Liver (tissue), 9 donors: ENCODE measurements around the gene PAN3. TPM values are rescaled to one million over a fixed set of nuclear protein-coding genes. Genes with fewer than 3 reads are reported as not detected.

ENCODE experiments used
- DNase-seq: peaks from one replicate; pipeline ENCODE4 v3.0.0-alpha.2; 2017; ENCODE audit warnings: low spot score
- H3K27ac ChIP-seq, 2 donors: one replicate each; pipeline ENCODE4 v1.7.0; 2013; ENCODE audit warnings: inconsistent platforms in 2 of 2, low read length in 2 of 2, control low read depth in 1 of 2, low read depth in 1 of 2, mild to moderate bottlenecking in 1 of 2
- H3K27me3 ChIP-seq, 4 donors: one replicate each; pipeline versions ENCODE4 v1.6.1 to v1.7.0; 2013; ENCODE audit warnings: low read length in 3 of 4, inconsistent platforms in 1 of 4, mild to moderate bottlenecking in 1 of 4, moderate library complexity in 1 of 4; ENCODE audit not compliant: control insufficient read depth in 4 of 4, insufficient read depth in 4 of 4
- H3K36me3 ChIP-seq, 4 donors: one replicate each; pipeline versions ENCODE4 v1.6.1 to v1.7.0; 2013; ENCODE audit warnings: low read length in 3 of 4, mild to moderate bottlenecking in 3 of 4, low read depth in 1 of 4, moderate library complexity in 1 of 4; ENCODE audit not compliant: control insufficient read depth in 4 of 4, insufficient read depth in 3 of 4
- H3K4me1 ChIP-seq, 4 donors: one replicate each; pipeline versions ENCODE4 v1.6.1 to v1.7.0; 2013; ENCODE audit warnings: low read length in 3 of 4, mild to moderate bottlenecking in 3 of 4, moderate library complexity in 1 of 4; ENCODE audit not compliant: control insufficient read depth in 4 of 4, insufficient read depth in 4 of 4
- H3K4me3 ChIP-seq, 3 donors: one replicate each; pipeline versions ENCODE4 v1.6.1 to v1.7.0; 2013; ENCODE audit warnings: low read length in 3 of 3, control low read depth in 1 of 3, low read depth in 1 of 3, mild to moderate bottlenecking in 1 of 3
- H3K9ac ChIP-seq, 2 donors: one replicate each; pipeline ENCODE4 v1.7.0; 2013; ENCODE audit warnings: low read length in 2 of 2, mild to moderate bottlenecking in 2 of 2, moderate library complexity in 2 of 2, control low read depth in 1 of 2, low read depth in 1 of 2
- H3K9me3 ChIP-seq, 4 donors: one replicate each; pipeline versions ENCODE4 v1.6.1 to v1.7.0; 2013; ENCODE audit warnings: low read length in 3 of 4; ENCODE audit not compliant: control insufficient read depth in 4 of 4
- EGR1 ChIP-seq, 2 donors: IDR thresholded peaks; 2 replicates each; pipeline ENCODE4 v1.6.1; 2016 to 2018; ENCODE audit warnings: antibody characterized with exemption in 2 of 2, low read depth in 2 of 2
- FOXA1 ChIP-seq: IDR thresholded peaks from 2 replicates; pipeline ENCODE4 v1.6.1; 2016; ENCODE audit warnings: antibody characterized with exemption
- FOXA2 ChIP-seq: IDR thresholded peaks from 2 replicates; pipeline ENCODE4 v1.6.1; 2016; ENCODE audit warnings: antibody characterized with exemption
- GABPA ChIP-seq, 2 donors: IDR thresholded peaks in 1 of 2; conservative IDR thresholded peaks in 1 of 2; 2 replicates each; pipeline ENCODE4 v1.6.1; 2016; ENCODE audit warnings: antibody characterized with exemption in 2 of 2, mild to moderate bottlenecking in 1 of 2, moderate library complexity in 1 of 2
- HNF4A ChIP-seq, 2 donors: conservative IDR thresholded peaks; 2 replicates each; pipeline ENCODE4 v1.6.1; 2016; ENCODE audit warnings: antibody characterized with exemption in 2 of 2, mild to moderate bottlenecking in 2 of 2
- HNF4G ChIP-seq: IDR thresholded peaks from 2 replicates; pipeline ENCODE4 v1.6.1; 2016; ENCODE audit warnings: antibody characterized with exemption
- JUND ChIP-seq, 2 donors: IDR thresholded peaks; 2 replicates each; pipeline ENCODE4 v1.6.1; 2016; ENCODE audit warnings: antibody characterized with exemption in 2 of 2
- NR2F2 ChIP-seq: IDR thresholded peaks from 2 replicates; pipeline ENCODE4 v1.6.1; 2016; ENCODE audit warnings: antibody characterized with exemption
- RAD21 ChIP-seq, 2 donors: IDR thresholded peaks; 2 replicates each; pipeline ENCODE4 v1.6.1; 2016; ENCODE audit warnings: antibody characterized with exemption in 2 of 2, mild to moderate bottlenecking in 2 of 2
- RXRA ChIP-seq, 2 donors: IDR thresholded peaks; 2 replicates each; pipeline ENCODE4 v1.6.1; 2017 to 2018; ENCODE audit warnings: antibody characterized with exemption in 2 of 2, mild to moderate bottlenecking in 1 of 2
- SP1 ChIP-seq: IDR thresholded peaks from 2 replicates; pipeline ENCODE4 v1.6.1; 2018; ENCODE audit warnings: antibody characterized with exemption, mild to moderate bottlenecking
- TAF1 ChIP-seq: conservative IDR thresholded peaks from 2 replicates; pipeline ENCODE4 v1.6.1; 2016; ENCODE audit warnings: antibody characterized with exemption, mild to moderate bottlenecking
- YY1 ChIP-seq: IDR thresholded peaks from 2 replicates; pipeline ENCODE4 v1.6.1; 2016; ENCODE audit warnings: antibody characterized with exemption, mild to moderate bottlenecking
- WGBS: extraction: QIAGEN DNeasy Blood & Tissue Kit; methylation state at CpG from one replicate; pipeline ENCODE4 v1.1.7; 2013; 5-methylcytosine and 5-hydroxymethylcytosine counted together
- polyA plus RNA-seq, 2 donors: library from polyadenylated mRNA; stranded (reverse) in 1 of 2; unstranded in 1 of 2; fragments of 200-250 nt in 1 of 2; fragments of >200 nt in 1 of 2; fragmentation: Nextera tagmentation in 1 of 2; extraction: Ambion mirVana in 1 of 2; gene quantifications; one replicate each; pipeline versions ENCODE4 v1.2.1 to v1.2.3, GENCODE V29; 2013 to 2015
- total RNA-seq, 2 donors: library from RNA; depleted of rRNA; stranded (reverse); fragments of >200 nt; gene quantifications; one replicate each; pipeline ENCODE4 v1.2.3, GENCODE V29; 2014
- TF ChIP-seq, protein P1 (sequence below): IDR thresholded peaks from 2 replicates; pipeline ENCODE4 v1.6.1; 2016; ENCODE audit warnings: antibody characterized with exemption
- TF ChIP-seq, protein P2 (sequence below): fragments of 150-350 bp; IDR thresholded peaks from 2 replicates; pipeline ENCODE4 v1.5.1; 2017; ENCODE audit warnings: improper control_type of control experiment, low read depth, low read length; ENCODE audit not compliant: missing input control
- TF ChIP-seq, protein P3 (sequence below): IDR thresholded peaks from 2 replicates; pipeline ENCODE4 v1.6.1; 2016; ENCODE audit warnings: antibody characterized with exemption
- TF ChIP-seq, protein P4 (sequence below): IDR thresholded peaks from 2 replicates; pipeline ENCODE4 v1.6.1; 2016; ENCODE audit warnings: antibody characterized with exemption, mild to moderate bottlenecking
- TF ChIP-seq, protein P5 (sequence below): IDR thresholded peaks from 2 replicates; pipeline ENCODE4 v1.6.1; 2016; ENCODE audit warnings: antibody characterized with exemption
- donor health status: healthy.
- donor health status: healthy.
- donor health status: healthy.
- donor health status: healthy.
- donor health status: healthy.

PAN3 gene
- total and polyA plus RNA-seq, 4 donors, result 2.9 to 22.8 (median 11.6) TPM

DNA sequence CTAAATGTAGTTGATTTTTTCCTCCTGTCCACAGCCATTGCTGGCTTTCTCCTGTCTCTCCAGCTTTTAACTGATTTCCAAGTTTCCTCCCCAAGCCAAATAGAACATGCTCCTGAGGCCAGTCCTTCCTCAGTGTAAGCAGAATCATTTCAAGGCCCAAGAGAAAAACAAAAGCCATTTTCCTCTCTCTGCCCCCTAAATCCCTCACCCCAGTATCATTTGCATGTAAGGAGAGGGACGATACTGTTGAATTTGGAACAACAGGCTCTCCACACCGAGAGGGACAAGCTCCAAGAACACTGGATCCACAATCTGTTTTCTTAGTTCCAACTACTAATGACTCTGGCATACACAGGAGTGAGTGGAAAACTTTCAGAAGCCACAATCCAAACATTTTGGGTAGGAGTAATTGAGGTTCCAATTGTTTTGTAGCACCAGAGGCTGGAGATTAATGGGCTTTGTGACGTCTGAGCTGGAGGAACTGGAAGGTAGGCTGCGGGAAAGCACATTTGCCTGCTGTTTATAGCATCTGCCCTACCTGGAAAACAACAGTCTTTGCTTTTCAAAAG, 199.7 kb downstream of the PAN3 start (continued):
- TF ChIP-seq, protein P1, sequence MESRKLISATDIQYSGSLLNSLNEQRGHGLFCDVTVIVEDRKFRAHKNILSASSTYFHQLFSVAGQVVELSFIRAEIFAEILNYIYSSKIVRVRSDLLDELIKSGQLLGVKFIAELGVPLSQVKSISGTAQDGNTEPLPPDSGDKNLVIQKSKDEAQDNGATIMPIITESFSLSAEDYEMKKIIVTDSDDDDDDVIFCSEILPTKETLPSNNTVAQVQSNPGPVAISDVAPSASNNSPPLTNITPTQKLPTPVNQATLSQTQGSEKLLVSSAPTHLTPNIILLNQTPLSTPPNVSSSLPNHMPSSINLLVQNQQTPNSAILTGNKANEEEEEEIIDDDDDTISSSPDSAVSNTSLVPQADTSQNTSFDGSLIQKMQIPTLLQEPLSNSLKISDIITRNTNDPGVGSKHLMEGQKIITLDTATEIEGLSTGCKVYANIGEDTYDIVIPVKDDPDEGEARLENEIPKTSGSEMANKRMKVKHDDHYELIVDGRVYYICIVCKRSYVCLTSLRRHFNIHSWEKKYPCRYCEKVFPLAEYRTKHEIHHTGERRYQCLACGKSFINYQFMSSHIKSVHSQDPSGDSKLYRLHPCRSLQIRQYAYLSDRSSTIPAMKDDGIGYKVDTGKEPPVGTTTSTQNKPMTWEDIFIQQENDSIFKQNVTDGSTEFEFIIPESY, result no peak
- TF ChIP-seq RXRA (IDR thresholded peaks at IDR 0.05) (no peak), HNF4G (no peak)

DNA sequence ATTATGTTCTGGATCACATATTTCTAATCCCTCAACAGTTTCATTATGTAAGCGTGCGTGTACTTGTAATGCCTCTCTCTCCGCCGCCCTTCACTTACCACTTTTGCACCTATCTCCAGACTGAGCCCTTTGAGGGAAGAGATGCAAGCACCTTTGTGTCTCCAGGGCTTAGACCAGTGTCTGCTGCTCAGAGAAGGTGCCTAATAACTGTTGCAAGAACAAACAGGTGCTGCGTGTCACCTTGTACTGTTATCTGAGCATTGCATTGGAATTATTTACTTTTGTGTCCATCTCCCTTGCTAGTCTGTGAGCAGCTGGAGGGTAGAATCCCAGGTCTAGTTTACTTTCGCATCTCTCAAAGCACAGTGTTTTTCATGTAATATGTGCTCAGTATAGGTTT, 200.4 kb downstream of the PAN3 start:
- Histone ChIP-seq H3K9me3 (no peaks in the 10 kb centered on the region), H3K27me3 (peaks cover 0 to 3% (median 0%) of the 10 kb centered on the region in 4 donors), H3K9ac (no peak overlapping the region), H3K4me3 (no peak overlapping the region), H3K36me3 (no peaks in the 10 kb centered on the region), H3K27ac (no peak overlapping the region), H3K4me1 (peaks cover 0 to 8% (median 0%) of the 10 kb centered on the region in 4 donors)
- TF ChIP-seq TAF1 (no peak), NR2F2 (no peak), JUND (IDR thresholded peaks at IDR 0.05) (no peak)
- no peak for DNase-seq
- 68% methylated on average over 6 of the region's 6 CpGs for WGBS

DNA sequence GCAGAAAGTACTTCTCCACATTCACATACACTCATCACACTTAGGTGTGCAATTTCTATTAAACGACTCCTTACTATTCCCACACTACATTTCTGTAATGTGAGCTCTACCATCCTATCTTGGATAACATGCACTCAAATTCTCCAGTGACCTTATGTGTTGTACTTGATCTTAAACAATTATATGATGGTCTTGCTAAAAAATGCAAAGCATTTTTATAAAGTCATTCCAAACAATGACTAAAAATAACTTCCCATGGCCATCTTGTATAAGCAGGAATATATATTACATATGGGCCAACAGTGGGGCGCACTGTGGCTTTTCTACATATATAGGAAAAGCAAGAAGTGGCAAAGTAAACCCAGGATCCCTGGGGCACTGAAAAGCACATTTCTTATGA, 201.1 kb downstream of the PAN3 start:
- no peak for TF ChIP-seq RXRA (IDR thresholded peaks at IDR 0.05)
- no peak for TF ChIP-seq GABPA (IDR thresholded peaks at IDR 0.05 in 1 of 2, conservative IDR thresholded peaks at IDR 0.05 in 1 of 2)
- TF ChIP-seq YY1, result no peak
- TF ChIP-seq, protein P2, sequence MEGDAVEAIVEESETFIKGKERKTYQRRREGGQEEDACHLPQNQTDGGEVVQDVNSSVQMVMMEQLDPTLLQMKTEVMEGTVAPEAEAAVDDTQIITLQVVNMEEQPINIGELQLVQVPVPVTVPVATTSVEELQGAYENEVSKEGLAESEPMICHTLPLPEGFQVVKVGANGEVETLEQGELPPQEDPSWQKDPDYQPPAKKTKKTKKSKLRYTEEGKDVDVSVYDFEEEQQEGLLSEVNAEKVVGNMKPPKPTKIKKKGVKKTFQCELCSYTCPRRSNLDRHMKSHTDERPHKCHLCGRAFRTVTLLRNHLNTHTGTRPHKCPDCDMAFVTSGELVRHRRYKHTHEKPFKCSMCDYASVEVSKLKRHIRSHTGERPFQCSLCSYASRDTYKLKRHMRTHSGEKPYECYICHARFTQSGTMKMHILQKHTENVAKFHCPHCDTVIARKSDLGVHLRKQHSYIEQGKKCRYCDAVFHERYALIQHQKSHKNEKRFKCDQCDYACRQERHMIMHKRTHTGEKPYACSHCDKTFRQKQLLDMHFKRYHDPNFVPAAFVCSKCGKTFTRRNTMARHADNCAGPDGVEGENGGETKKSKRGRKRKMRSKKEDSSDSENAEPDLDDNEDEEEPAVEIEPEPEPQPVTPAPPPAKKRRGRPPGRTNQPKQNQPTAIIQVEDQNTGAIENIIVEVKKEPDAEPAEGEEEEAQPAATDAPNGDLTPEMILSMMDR, result no peak
- TF ChIP-seq, protein P3, sequence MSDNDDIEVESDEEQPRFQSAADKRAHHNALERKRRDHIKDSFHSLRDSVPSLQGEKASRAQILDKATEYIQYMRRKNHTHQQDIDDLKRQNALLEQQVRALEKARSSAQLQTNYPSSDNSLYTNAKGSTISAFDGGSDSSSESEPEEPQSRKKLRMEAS, result no peak
- TF ChIP-seq HNF4A (conservative IDR thresholded peaks at IDR 0.05), result no peak
- TF ChIP-seq, protein P4, sequence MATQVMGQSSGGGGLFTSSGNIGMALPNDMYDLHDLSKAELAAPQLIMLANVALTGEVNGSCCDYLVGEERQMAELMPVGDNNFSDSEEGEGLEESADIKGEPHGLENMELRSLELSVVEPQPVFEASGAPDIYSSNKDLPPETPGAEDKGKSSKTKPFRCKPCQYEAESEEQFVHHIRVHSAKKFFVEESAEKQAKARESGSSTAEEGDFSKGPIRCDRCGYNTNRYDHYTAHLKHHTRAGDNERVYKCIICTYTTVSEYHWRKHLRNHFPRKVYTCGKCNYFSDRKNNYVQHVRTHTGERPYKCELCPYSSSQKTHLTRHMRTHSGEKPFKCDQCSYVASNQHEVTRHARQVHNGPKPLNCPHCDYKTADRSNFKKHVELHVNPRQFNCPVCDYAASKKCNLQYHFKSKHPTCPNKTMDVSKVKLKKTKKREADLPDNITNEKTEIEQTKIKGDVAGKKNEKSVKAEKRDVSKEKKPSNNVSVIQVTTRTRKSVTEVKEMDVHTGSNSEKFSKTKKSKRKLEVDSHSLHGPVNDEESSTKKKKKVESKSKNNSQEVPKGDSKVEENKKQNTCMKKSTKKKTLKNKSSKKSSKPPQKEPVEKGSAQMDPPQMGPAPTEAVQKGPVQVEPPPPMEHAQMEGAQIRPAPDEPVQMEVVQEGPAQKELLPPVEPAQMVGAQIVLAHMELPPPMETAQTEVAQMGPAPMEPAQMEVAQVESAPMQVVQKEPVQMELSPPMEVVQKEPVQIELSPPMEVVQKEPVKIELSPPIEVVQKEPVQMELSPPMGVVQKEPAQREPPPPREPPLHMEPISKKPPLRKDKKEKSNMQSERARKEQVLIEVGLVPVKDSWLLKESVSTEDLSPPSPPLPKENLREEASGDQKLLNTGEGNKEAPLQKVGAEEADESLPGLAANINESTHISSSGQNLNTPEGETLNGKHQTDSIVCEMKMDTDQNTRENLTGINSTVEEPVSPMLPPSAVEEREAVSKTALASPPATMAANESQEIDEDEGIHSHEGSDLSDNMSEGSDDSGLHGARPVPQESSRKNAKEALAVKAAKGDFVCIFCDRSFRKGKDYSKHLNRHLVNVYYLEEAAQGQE, result no peak
- no peak for TF ChIP-seq HNF4G
- TF ChIP-seq JUND (IDR thresholded peaks at IDR 0.05), result no peak
- TF ChIP-seq, protein P1, result no peak
- no peak for TF ChIP-seq NR2F2
- no peak for TF ChIP-seq FOXA2
- no peak for TF ChIP-seq EGR1 (IDR thresholded peaks at IDR 0.05; ENCODE audit: low read depth in 2 of 2)
- TF ChIP-seq, protein P5, sequence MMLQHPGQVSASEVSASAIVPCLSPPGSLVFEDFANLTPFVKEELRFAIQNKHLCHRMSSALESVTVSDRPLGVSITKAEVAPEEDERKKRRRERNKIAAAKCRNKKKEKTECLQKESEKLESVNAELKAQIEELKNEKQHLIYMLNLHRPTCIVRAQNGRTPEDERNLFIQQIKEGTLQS, result no peak
- no peak for TF ChIP-seq FOXA1
- no peak for TF ChIP-seq SP1
- no peak for TF ChIP-seq RAD21 (IDR thresholded peaks at IDR 0.05)
- TF ChIP-seq TAF1, result no peak
- no peak overlapping the region for H3K27ac ChIP-seq
- WGBS, result 93% methylated on average over 2 of the region's 2 CpGs

More for the DNA sequence above, 201.1 kb downstream of the PAN3 start:
- Histone ChIP-seq H3K9me3 (no peaks in the 10 kb centered on the region), H3K27me3 (no peaks in the 10 kb centered on the region), H3K4me1 (peaks cover 0 to 8% (median 0%) of the 10 kb centered on the region in 4 donors), H3K36me3 (no peaks in the 10 kb centered on the region), H3K9ac (no peak overlapping the region), H3K4me3 (no peak overlapping the region)
- no peak for DNase-seq
